OCI-LY3 (cell line): ENCODE measurements around the gene TTC14.

ENCODE experiments used
- CTCF ChIP-seq: fragments of 200-600, 300-600 bp; sonication (generic); IDR thresholded peaks from 2 replicates; pipeline ENCODE4 v1.5.1; 2014; ENCODE audit warnings: antibody characterized with exemption, low read length, low read depth
- EZH2phosphoT487 ChIP-seq: fragments of 200-600 bp; shearing (Covaris generic); IDR thresholded peaks from 2 replicates; pipeline ENCODE4 v1.6.1; 2018; ENCODE audit warnings: antibody characterized with exemption, mixed run types, low read depth

- no peak for TF ChIP-seq CTCF
- no peak for TF ChIP-seq EZH2phosphoT487
Observed at GRCh38 chr3:180564676-180565075, 37.3 kb upstream of the TTC14 start.
